HG02970 (cell line): ENCODE results near the gene SLC22A3.
"Not testable (repeated sequence)": the region's sequence is repeated elsewhere in the genome, so short reads cannot be mapped to it uniquely, and the experiment has no call there.

Source experiments
- ATAC-seq: cut with Tn5 transposase; IDR thresholded peaks from one replicate; pipeline ENCODE4 v1.9.1; 2021; ENCODE audit warnings: mild to moderate bottlenecking, moderate library complexity, moderate number of reproducible peaks; ENCODE audit not compliant: unreplicated experiment, low FRiP score

The SLC22A3 gene

GRCh38 chr6:160348223-160349019, at the start of gene SLC22A3:
Gene SLC22A3, plus strand, starts transcription at chr6:160348378. Its CDS starts 42 bp downstream, at chr6:160348420.
- no peak for ATAC-seq

GRCh38 chr6:160299559-160299958, 48.6 kb upstream of the SLC22A3 start:
- ATAC-seq = no peak

- ATAC-seq = no peak
Measured at GRCh38 chr6:160300076-160300695, 48.0 kb upstream of the SLC22A3 start.

GRCh38 chr6:160301339-160301738, 46.8 kb upstream of the SLC22A3 start:
- no peak for ATAC-seq

GRCh38 chr6:160302431-160303082, 45.6 kb upstream of the SLC22A3 start:
- not testable (repeated sequence) for ATAC-seq

GRCh38 chr6:160303806-160304205, 44.4 kb upstream of the SLC22A3 start:
- ATAC-seq = no peak

GRCh38 chr6:160305926-160306713, 42.1 kb upstream of the SLC22A3 start:
- ATAC-seq = no peak

- no peak for ATAC-seq
Measured at GRCh38 chr6:160309718-160310117, 38.5 kb upstream of the SLC22A3 start.

- no peak for ATAC-seq
Measured at GRCh38 chr6:160312900-160313299, 35.3 kb upstream of the SLC22A3 start.

- no peak for ATAC-seq
Measured at GRCh38 chr6:160315310-160315709, 32.9 kb upstream of the SLC22A3 start.

- ATAC-seq = no peak
Measured at GRCh38 chr6:160316261-160316660, 31.9 kb upstream of the SLC22A3 start.

- no peak for ATAC-seq
Measured at GRCh38 chr6:160319246-160319645, 28.9 kb upstream of the SLC22A3 start.

- ATAC-seq = no peak
Measured at GRCh38 chr6:160321729-160322505, 26.3 kb upstream of the SLC22A3 start.

GRCh38 chr6:160327981-160328380, 20.2 kb upstream of the SLC22A3 start:
- ATAC-seq = no peak

- ATAC-seq = no peak
Measured at GRCh38 chr6:160328447-160328846, 19.7 kb upstream of the SLC22A3 start.

GRCh38 chr6:160329188-160329587, 19.0 kb upstream of the SLC22A3 start:
- no peak for ATAC-seq

- ATAC-seq = no peak
Measured at GRCh38 chr6:160330619-160331018, 17.6 kb upstream of the SLC22A3 start.

GRCh38 chr6:160331204-160331603, 17.0 kb upstream of the SLC22A3 start:
- ATAC-seq = no peak

GRCh38 chr6:160331753-160332152, 16.4 kb upstream of the SLC22A3 start:
- ATAC-seq = no peak

- no peak for ATAC-seq
Measured at GRCh38 chr6:160333101-160333500, 15.1 kb upstream of the SLC22A3 start.
